Gastroesophageal sphincter (tissue), 3 donors: ENCODE results near the gene ST7.

Source experiments
- CTCF ChIP-seq, 4 experiments: fragments of 200-600 bp in 2 of 4; fragments of 450-650 bp in 2 of 4; sonication (generic) in 1 of 4; IDR thresholded peaks; one replicate each; pipeline ENCODE4 v1.5.1; 2017 to 2019; ENCODE audit warnings: antibody characterized with exemption in 4 of 4, mild to moderate bottlenecking in 2 of 4, moderate library complexity in 2 of 4
- POLR2A ChIP-seq, 2 donors: fragments of 450-650 bp; IDR thresholded peaks; one replicate each; pipeline ENCODE4 v1.6.1; 2017; ENCODE audit warnings: antibody characterized with exemption in 2 of 2, mild to moderate bottlenecking in 2 of 2, moderate library complexity in 1 of 2

GRCh38 chr7:117271566-117271965 lies 318.3 kb downstream of the ST7 start:
- TF ChIP-seq CTCF (IDR thresholded peaks at IDR 0.05) (no peak), POLR2A (IDR thresholded peaks at IDR 0.05) (no peak)
